Measurements from ENCODE around the gene FBXW9. TPM values are rescaled to one million over a fixed set of nuclear protein-coding genes. Genes with fewer than 3 reads are reported as not detected.
"Not testable (repeated sequence)": the region's sequence is repeated elsewhere in the genome, so short reads cannot be mapped to it uniquely, and the experiment has no call there.

Gene FBXW9
- total RNA-seq, 2 experiments from 2014 or later: 11.0 to 11.5 TPM

DNA sequence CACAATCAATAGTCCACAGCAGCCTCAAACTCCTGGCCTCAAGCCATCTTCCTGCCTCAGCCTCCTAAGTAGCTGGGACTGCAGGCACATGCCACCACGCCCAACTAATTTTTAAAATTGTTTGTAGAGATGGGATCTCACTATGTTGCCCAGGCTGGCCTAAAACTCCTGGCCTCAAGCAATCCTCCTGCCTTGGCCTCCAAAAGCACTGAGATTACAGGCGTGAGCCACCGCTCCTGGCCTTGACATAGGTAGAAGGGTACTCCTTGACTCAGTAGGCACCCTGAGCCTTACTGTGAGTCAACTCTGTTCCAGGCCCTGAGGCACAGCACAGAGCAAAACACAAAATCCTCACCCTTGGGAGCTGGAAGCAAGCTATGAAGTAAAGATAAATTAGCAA is 19.5 kb upstream of the FBXW9 start:
- Histone ChIP-seq H4K20me1 (ENCODE audit: insufficient read depth, low read length) (peaks cover 7% of the 10 kb centered on the region; the same call in 1 of the 2 replicates), H3K27ac (ENCODE audit: low read depth, low read length, poor library complexity, severe bottlenecking) (no peak overlapping the region), H3K36me3 (ENCODE audit: insufficient read depth, low read length) (peaks cover 95% of the 10 kb centered on the region), H3K4me2 (ENCODE audit: low read length) (no peak overlapping the region), H3K79me2 (ENCODE audit: insufficient read depth, low read depth, low read length) (peaks cover 44% of the 10 kb centered on the region), H3K4me3 (ENCODE audit: low read depth, low read length, poor library complexity, severe bottlenecking) (no peak overlapping the region), H3K9me2 (ENCODE audit: insufficient read depth, low read length) (no peaks in the 10 kb centered on the region), H3K4me1 (ENCODE audit: insufficient read depth, low read length, poor library complexity, severe bottlenecking) (no peaks in the 10 kb centered on the region), H2AFZ (ENCODE audit: low read length) (no peak overlapping the region), H3K9me3 (ENCODE audit: low read length) (no peaks in the 10 kb centered on the region)
- no TSS peak for BruUV-seq (replicated peaks)
- ChIA-PET CTCF (ENCODE audit: unreplicated experiment) (no interaction called here), POLR2A (interaction anchor here (0.6 kb wide), 1 partner anchor 118 kb away, joined by 3 read pairs; the partner anchor contains the start of gene RTBDN)
- DNase-seq (ENCODE audit: low spot score): no peak
- intact Hi-C loops (cut with micrococcal nuclease; ENCODE audit: unreplicated experiment): loop anchor here (2.0 kb wide), 1 partner anchor 41 kb away; no protein-coding TSS in a partner anchor
- TF ChIP-seq, protein P1, sequence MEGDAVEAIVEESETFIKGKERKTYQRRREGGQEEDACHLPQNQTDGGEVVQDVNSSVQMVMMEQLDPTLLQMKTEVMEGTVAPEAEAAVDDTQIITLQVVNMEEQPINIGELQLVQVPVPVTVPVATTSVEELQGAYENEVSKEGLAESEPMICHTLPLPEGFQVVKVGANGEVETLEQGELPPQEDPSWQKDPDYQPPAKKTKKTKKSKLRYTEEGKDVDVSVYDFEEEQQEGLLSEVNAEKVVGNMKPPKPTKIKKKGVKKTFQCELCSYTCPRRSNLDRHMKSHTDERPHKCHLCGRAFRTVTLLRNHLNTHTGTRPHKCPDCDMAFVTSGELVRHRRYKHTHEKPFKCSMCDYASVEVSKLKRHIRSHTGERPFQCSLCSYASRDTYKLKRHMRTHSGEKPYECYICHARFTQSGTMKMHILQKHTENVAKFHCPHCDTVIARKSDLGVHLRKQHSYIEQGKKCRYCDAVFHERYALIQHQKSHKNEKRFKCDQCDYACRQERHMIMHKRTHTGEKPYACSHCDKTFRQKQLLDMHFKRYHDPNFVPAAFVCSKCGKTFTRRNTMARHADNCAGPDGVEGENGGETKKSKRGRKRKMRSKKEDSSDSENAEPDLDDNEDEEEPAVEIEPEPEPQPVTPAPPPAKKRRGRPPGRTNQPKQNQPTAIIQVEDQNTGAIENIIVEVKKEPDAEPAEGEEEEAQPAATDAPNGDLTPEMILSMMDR (conservative IDR thresholded peaks at IDR 0.05; ENCODE audit: low read length): no peak
- no peak for TF ChIP-seq EZH2phosphoT487 (IDR thresholded peaks at IDR 0.05; ENCODE audit: borderline replicate concordance, low read depth, low read length)

DNA sequence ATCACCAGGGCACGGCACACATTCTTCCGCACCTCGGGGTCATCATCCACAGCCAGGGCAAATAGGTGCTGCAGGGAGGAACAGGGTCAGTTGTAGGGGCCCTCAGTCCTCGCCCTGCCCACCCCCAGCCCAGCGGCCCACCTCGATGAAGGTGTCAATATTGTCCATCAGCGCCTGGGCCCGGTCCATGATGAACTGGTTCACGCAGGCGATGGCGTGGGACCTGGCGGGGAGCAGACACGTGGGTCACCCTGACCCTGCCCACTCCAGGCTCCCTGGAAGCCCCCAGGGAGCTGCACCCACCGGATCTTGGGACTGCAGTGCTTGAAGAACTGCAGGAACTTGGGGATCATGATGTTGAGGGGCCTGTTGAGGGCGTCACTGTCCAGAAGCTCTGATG is 18.7 kb upstream of the FBXW9 start:
- Histone ChIP-seq H3K79me2 (ENCODE audit: insufficient read depth, low read depth, low read length) (peaks cover 36% of the 10 kb centered on the region), H3K4me3 (ENCODE audit: low read depth, low read length, poor library complexity, severe bottlenecking) (no peak overlapping the region), H4K20me1 (ENCODE audit: insufficient read depth, low read length) (peaks cover 7% of the 10 kb centered on the region; the same call in 1 of the 2 replicates), H3K9me2 (ENCODE audit: insufficient read depth, low read length) (no peaks in the 10 kb centered on the region), H3K4me2 (ENCODE audit: low read length) (no peak overlapping the region), H3K4me1 (ENCODE audit: insufficient read depth, low read length, poor library complexity, severe bottlenecking) (no peaks in the 10 kb centered on the region), H3K36me3 (ENCODE audit: insufficient read depth, low read length) (peaks cover 95% of the 10 kb centered on the region), H3K9me3 (ENCODE audit: low read length) (no peaks in the 10 kb centered on the region), H3K27ac (ENCODE audit: low read depth, low read length, poor library complexity, severe bottlenecking) (no peak overlapping the region), H2AFZ (ENCODE audit: low read length) (no peak overlapping the region)
- TF ChIP-seq, protein P1 (conservative IDR thresholded peaks at IDR 0.05; ENCODE audit: low read length): no peak
- no peak for TF ChIP-seq EZH2phosphoT487 (IDR thresholded peaks at IDR 0.05; ENCODE audit: borderline replicate concordance, low read depth, low read length)
- intact Hi-C loops (cut with micrococcal nuclease; ENCODE audit: unreplicated experiment): no loop called here
- BruUV-seq (replicated peaks): no TSS peak
- POLR2A ChIA-PET: no interaction called here
- CTCF ChIA-PET (ENCODE audit: unreplicated experiment): no interaction called here
- no peak for DNase-seq (ENCODE audit: low spot score)

DNA sequence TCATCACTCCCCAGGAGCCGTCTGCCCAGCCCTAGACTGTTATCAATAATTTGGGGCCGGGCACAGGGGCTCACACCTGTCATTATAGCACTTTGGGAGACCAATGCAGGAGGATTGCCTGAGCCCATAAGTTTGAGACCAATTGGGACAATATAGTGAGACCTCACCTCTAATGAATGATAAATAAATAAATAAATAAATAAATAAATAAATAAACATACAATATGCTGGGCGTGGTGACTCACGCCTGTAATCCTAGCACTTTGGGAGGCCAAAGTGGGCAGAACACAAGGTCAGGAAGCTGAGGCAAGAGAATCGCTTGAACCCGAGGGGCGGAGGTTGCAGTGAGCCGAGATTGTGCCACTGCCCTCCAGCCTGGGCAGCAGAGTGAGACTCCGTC is 16.9 kb upstream of the FBXW9 start:
- H2AFZ ChIP-seq (ENCODE audit: low read length); H3K9me2 ChIP-seq (ENCODE audit: insufficient read depth, low read length); H3K4me3 ChIP-seq (ENCODE audit: low read depth, low read length, poor library complexity, severe bottlenecking); DNase-seq (ENCODE audit: low spot score); intact Hi-C loops (cut with micrococcal nuclease; ENCODE audit: unreplicated experiment); H3K27ac ChIP-seq (ENCODE audit: low read depth, low read length, poor library complexity, severe bottlenecking); H3K4me1 ChIP-seq (ENCODE audit: insufficient read depth, low read length, poor library complexity, severe bottlenecking); BruUV-seq (replicated peaks); H3K9me3 ChIP-seq (ENCODE audit: low read length); H4K20me1 ChIP-seq (ENCODE audit: insufficient read depth, low read length); POLR2A ChIA-PET; H3K4me2 ChIP-seq (ENCODE audit: low read length); CTCF ChIA-PET (ENCODE audit: unreplicated experiment): not testable (repeated sequence)
- Histone ChIP-seq H3K79me2 (ENCODE audit: insufficient read depth, low read depth, low read length) (peaks cover 18% of the 10 kb centered on the region), H3K36me3 (ENCODE audit: insufficient read depth, low read length) (peaks cover 95% of the 10 kb centered on the region)

Data from OCI-LY7 (cell line).